GM12873 (cell line): ENCODE results near the gene PON3.

Experiments
- CTCF ChIP-seq: IDR thresholded peaks from 2 replicates; pipeline ENCODE4 v1.5.1; 2012; ENCODE audit warnings: low read depth, mild to moderate bottlenecking, moderate library complexity, low read length, control low read depth; ENCODE audit not compliant: insufficient read depth; ENCODE audit errors: missing control alignments

The PON3 gene

GRCh38 chr7:95396136-95397032, at the start of gene PON3:
PON3 (minus strand) TSS chr7:95396375; CDS start chr7:95396350, 25 bp downstream.
- peak; percentile 29 for TF ChIP-seq CTCF

GRCh38 chr7:95444796-95445195, 48.6 kb upstream of the PON3 start:
- no peak for TF ChIP-seq CTCF

GRCh38 chr7:95441042-95441823, 45.1 kb upstream of the PON3 start:
- TF ChIP-seq CTCF = no peak

GRCh38 chr7:95440394-95441038, 44.3 kb upstream of the PON3 start:
- TF ChIP-seq CTCF = no peak

GRCh38 chr7:95436407-95436806, 40.2 kb upstream of the PON3 start:
- no peak for TF ChIP-seq CTCF

GRCh38 chr7:95435422-95435780, 39.2 kb upstream of the PON3 start:
- no peak for TF ChIP-seq CTCF
